OCI-LY7 (cell line): Measurements from ENCODE around the gene SERINC3.

Experiments used
- CTCF ChIP-seq: fragments of 200-600 bp; sonication (generic); conservative IDR thresholded peaks from 2 replicates; pipeline ENCODE4 v1.5.1; 2014; ENCODE audit warnings: mild to moderate bottlenecking, antibody characterized with exemption, low read length, moderate library complexity, mixed read lengths
- EZH2phosphoT487 ChIP-seq: fragments of 200-600 bp; sonication (generic); IDR thresholded peaks from 2 replicates; pipeline ENCODE4 v1.6.1; 2018; ENCODE audit warnings: low read depth, borderline replicate concordance, mild to moderate bottlenecking, mixed run types, antibody characterized with exemption, low read length, moderate library complexity, mixed read lengths

DNA sequence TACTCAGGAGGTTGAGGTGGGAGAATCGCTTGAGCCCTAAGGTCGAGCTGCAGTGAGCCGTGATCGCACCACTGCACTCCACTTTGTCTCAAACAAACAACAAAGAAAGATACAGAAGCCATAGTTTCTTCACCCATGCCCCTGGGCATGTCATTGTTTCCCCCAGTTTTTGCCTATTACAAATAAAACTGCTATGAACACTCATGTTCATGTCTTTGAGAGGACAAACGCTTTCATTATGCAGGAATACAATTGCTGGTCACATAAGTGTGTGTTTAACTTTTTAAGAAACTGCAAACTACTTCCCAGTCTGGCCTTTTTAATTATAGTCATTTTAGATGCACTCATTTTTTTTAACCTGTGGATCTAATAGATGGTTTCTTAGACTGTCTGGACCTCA is 58.4 kb downstream of the SERINC3 start:
- no peak for TF ChIP-seq EZH2phosphoT487
- TF ChIP-seq CTCF, result no peak
